HG03095 (cell line): Measurements from ENCODE around the gene PBLD.

Experiments
- ATAC-seq: cut with Tn5 transposase; IDR thresholded peaks from one replicate; pipeline ENCODE4 v1.9.1; 2021; ENCODE audit warnings: moderate library complexity; ENCODE audit not compliant: unreplicated experiment

The PBLD gene

DNA sequence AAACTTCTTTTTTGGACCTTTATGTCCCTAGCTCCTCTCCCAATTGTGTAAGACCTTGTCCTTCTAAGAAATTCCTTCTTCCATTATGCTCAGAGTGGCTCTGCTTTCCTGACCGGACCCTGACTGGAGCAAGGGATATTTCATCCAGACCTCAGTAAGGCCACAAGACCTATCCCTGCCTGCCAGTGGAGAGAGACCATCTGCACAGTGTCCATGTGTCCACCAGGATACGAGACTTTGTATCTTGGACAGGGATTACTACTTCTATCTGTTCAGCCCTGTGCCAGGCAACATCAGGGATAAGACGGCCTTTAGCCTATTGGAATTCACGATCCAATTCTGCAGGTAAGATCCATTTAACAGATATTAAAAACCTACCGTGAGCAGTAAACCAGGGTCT lies 93.7 kb downstream of the PBLD start:
- no peak for ATAC-seq

DNA sequence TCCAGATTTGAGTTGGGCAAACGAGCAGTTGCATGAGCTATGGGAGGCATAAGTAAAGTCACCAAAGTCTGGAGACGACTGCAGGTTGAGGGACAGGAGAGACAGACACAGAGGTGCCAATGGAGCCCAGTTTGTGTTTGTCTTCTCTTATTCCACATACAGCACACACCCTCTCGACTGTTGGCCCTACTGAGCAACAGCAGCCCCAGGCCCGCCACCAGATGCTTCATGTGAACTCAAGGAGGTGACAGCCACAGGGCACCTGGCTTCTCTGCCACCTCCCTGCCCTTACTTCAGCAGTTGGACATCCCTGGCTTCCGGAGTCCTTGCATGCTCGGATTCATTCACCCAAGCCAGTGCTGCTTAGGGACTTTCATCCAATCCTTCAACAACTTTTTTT lies 94.4 kb downstream of the PBLD start:
- ATAC-seq, result no peak

DNA sequence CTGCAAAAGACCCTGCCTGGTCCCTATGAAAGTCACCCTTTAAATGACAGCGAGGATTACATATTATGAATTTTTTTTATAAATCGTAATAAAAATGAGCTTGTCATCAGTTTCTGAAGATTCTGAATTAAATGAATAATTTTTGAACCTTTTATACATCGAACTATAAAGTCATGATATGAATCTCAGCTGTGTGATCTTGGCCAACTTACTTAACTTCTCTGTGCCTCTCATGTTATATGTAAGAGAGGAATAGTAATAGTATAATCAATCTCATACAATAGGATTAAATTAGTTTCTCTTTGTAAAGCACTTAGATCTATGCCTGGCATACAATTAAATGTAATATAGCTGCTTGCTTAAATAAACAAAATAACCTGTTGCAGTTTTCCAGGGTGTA lies 95.6 kb downstream of the PBLD start:
- no peak for ATAC-seq

DNA sequence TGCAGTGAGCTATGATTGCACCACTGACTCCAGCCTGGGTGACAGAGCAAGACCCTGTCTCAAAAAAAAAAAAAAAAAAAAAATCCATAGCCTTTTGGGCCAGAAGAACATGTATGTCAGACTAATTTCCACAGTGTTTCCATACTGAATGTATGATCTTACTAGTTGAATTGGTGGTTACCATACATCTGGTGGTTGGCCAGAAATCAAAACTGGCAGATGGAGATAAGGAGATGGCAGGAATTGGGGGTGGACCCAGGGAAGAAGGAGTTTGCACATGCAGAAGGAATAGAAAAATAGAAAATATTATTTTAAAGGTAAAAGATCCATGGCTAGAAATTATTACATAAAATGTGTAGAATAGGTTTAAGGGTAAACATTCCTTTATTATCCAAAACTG lies 97.1 kb downstream of the PBLD start:
- ATAC-seq, result no peak

DNA sequence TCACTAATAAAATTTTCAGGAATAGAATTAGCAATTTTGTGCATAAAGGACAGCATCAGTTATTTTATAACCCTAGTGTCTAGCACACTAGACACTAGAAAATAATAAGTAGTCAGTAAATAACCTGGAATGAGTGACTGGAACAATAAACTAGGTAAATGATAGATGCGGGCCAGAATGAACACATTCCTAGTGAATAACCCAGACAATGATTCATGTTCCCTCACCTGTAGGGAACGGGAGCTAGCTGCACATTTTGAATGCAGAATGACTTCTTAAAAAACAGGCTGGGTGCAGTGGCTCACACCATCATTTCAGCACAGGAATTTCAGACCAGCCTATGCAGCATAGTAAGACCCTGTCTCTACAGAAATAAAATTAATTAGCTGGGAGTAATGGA lies 97.6 kb downstream of the PBLD start:
- ATAC-seq, result no peak

DNA sequence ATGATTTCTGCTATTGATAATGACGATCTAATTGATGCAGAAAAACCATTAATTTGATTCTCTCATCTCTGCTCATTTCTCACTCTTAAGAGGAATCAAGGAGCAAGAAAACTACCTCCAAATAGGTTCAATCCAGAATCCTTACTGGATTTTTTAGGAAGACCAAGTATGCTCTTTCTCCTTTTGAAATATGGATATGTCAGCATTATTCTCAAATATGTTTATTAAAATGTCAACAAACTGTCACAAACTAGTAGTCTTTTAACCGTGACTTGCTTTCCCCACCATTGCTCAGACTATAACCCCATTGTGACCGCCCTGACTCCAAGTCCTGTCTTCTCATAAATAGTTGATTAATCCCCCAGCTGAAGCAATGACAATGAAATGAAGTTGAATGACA lies 99.7 kb downstream of the PBLD start:
- no peak for ATAC-seq
